Measurements from ENCODE around the gene LRBA. TPM values are rescaled to one million over a fixed set of nuclear protein-coding genes. Genes with fewer than 3 reads are reported as not detected.

LRBA gene
- total RNA-seq, 2 donors from 2014 or later, result 50.1 to 59.9 TPM

- no peak overlapping the region for H3K27ac ChIP-seq
- no peaks in the 10 kb centered on the region for H3K27me3 ChIP-seq
- intact Hi-C loops (cut with DNase I), result no loop called here
- H3K4me3 ChIP-seq, result no peak overlapping the region
- H3K36me3 ChIP-seq (replicated peaks in 1 of 2; ENCODE audit: insufficient read depth in 1 of 2, low read depth in 2 of 2), result no peaks in the 10 kb centered on the region
- WGBS, 2 donors, result 94 to 95% methylated on average over 2 of the region's 2 CpGs
- no peaks in the 10 kb centered on the region for H3K9me3 ChIP-seq
- DNase-seq (no peak), ATAC-seq (no peak)
- TF ChIP-seq POLR2A (IDR thresholded peaks at IDR 0.05) (no peak), CTCF (IDR thresholded peaks at IDR 0.05) (no peak)
- peaks cover 39% of the 10 kb centered on the region for H3K4me1 ChIP-seq
Measured at GRCh38 chr4:150720973-150721518, 294.0 kb downstream of the LRBA start.

GRCh38 chr4:150717952-150718351, 297.1 kb downstream of the LRBA start:
- TF ChIP-seq CTCF (IDR thresholded peaks at IDR 0.05) (no peak), POLR2A (IDR thresholded peaks at IDR 0.05) (no peak)
- no peaks in the 10 kb centered on the region for H3K36me3 ChIP-seq (replicated peaks in 1 of 2; ENCODE audit: insufficient read depth in 1 of 2, low read depth in 2 of 2)
- intact Hi-C loops (cut with DNase I), result no loop called here
- ATAC-seq (no peak), DNase-seq (no peak)
- no peaks in the 10 kb centered on the region for H3K27me3 ChIP-seq
- 81 to 83% methylated on average over 1 of the region's 1 CpG for WGBS, 2 donors
- H3K9me3 ChIP-seq, result peaks cover 0 to 3% (median 0%) of the 10 kb centered on the region in 3 donors
- H3K27ac ChIP-seq, result no peak overlapping the region
- H3K4me3 ChIP-seq, result no peak overlapping the region
- H3K4me1 ChIP-seq, result peaks cover 43% of the 10 kb centered on the region

- DNase-seq (no peak), ATAC-seq (peak; percentile 93)
- peaks cover 0 to 3% (median 0%) of the 10 kb centered on the region in 3 donors for H3K9me3 ChIP-seq
- no peaks in the 10 kb centered on the region for H3K27me3 ChIP-seq
- 23 to 31% methylated on average over 2 of the region's 2 CpGs for WGBS, 2 donors
- intact Hi-C loops (cut with DNase I), result no loop called here
- TF ChIP-seq POLR2A (IDR thresholded peaks at IDR 0.05) (no peak), CTCF (IDR thresholded peaks at IDR 0.05) (no peak)
- H3K4me1 ChIP-seq, result peaks cover 20% of the 10 kb centered on the region
- peak overlapping the region in 3 of 4 donors; percentile 26 to 52 (median 37) for H3K27ac ChIP-seq
- no peaks in the 10 kb centered on the region for H3K36me3 ChIP-seq (replicated peaks in 1 of 2; ENCODE audit: insufficient read depth in 1 of 2, low read depth in 2 of 2)
- no peak overlapping the region for H3K4me3 ChIP-seq
Measured at GRCh38 chr4:150714462-150715438, 300.3 kb downstream of the LRBA start.

GRCh38 chr4:150713251-150713650, 301.8 kb downstream of the LRBA start:
- no peak for ATAC-seq
- Histone ChIP-seq H3K4me1 (peaks cover 19% of the 10 kb centered on the region), H3K9me3 (peaks cover 0 to 3% (median 0%) of the 10 kb centered on the region in 3 donors), H3K27ac (no peak overlapping the region), H3K27me3 (no peaks in the 10 kb centered on the region), H3K36me3 (replicated peaks in 1 of 2; ENCODE audit: insufficient read depth in 1 of 2, low read depth in 2 of 2) (no peaks in the 10 kb centered on the region), H3K4me3 (no peak overlapping the region)
- intact Hi-C loops (cut with DNase I), result no loop called here
- no peak for TF ChIP-seq POLR2A (IDR thresholded peaks at IDR 0.05)
- TF ChIP-seq CTCF (IDR thresholded peaks at IDR 0.05), result no peak
- 78 to 87% methylated on average over 2 of the region's 2 CpGs for WGBS, 2 donors
- no peak for DNase-seq

Data from body of pancreas (tissue), 4 donors.